ENCODE measurements around the gene CLN5.
"Not testable (repeated sequence)": the region's sequence is repeated elsewhere in the genome, so short reads cannot be mapped to it uniquely, and the experiment has no call there.

CLN5 gene

DNA sequence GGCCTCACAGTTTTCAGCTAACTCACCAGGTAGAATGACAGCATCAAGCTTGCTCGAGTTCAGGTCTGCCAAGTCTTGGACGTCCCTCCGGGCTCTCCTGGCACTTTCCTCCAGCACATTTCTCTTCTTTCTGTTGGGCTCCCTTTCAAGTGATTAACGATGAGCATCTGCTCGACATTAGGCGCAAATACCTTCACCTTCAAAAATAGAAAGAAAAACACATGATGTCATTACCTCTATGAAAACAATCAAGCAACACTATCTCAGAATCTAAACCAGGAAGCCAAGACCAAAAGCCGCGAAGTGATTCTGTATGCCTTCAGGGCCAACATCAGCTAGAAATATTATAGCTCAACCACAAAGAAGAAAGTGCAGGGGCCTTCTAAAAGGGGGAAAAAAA lies 15.4 kb upstream of the CLN5 start:
- DNase-seq: no peak

GRCh38 chr13:76976929-76977328 lies 15.0 kb upstream of the CLN5 start:
- DNase-seq: no peak

- peak; percentile 87 for DNase-seq
Observed at GRCh38 chr13:76980075-76980718, 11.7 kb upstream of the CLN5 start.

GRCh38 chr13:76982061-76982460 lies 9.8 kb upstream of the CLN5 start:
- DNase-seq: no peak

DNA sequence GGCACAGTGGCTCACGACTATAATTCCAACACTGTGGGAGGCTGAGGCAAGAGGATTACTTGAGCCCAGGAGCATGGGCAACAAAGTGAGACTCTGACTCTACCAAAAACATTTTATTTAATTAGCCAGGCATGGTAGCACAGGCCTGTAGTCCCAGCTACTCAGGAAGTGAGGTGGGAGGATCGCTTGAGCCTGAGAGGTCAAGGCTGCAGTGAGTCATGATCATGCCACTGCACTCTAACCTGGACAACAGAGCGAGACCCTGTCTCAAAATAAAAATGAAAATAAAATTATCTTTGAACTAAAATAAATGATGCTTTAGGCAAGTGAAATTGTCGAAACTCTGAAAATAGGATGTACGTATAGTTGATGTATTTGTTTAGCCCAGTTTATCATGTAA lies 8.2 kb upstream of the CLN5 start:
- DNase-seq: no peak

DNA sequence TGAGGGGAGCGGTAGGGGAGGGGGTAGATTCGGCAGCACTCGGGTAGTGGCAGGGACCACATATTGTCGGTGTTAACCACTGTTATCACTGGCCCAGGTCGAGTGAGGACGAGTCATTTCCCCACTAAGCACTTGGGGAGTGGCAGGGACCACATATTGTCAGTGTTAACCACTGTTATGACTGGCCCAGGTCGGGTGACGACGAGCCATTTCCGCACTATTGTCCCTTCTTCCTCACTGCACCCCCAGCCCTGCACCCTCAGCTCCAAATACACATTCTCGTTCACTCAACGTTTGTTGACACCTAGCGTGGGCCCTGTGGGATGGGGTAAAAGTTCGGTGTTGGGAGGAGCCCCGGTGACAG lies 467 bp upstream of the CLN5 start:
- DNase-seq: no peak

GRCh38 chr13:76992548-76993001 lies 694 bp downstream of the CLN5 start:
- DNase-seq: peak; percentile 39

- no peak for DNase-seq
Observed at GRCh38 chr13:76993021-76993420, 1.1 kb downstream of the CLN5 start.

DNA sequence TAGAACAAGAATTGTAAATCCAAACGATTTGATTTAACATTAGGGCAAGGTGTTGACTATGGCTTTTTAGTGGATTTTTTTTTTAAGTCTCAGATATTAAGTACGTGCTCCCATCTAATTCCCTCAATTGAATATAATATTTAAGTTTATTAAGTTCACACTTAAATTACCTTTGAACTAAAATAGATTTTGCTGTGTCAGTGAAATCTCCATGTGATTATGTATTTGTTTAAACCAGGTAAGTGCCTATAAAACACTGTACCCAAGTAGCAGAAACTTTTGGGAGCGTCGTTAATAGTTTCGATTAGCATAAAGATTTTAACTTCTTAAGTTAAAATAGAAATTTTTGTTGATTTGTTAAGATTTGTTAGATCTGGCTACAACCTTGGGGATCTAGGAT lies 1.6 kb downstream of the CLN5 start:
- DNase-seq: no peak

GRCh38 chr13:76994281-76994680 lies 2.4 kb downstream of the CLN5 start:
- DNase-seq: no peak

GRCh38 chr13:77000475-77000874 lies 8.6 kb downstream of the CLN5 start:
- no peak for DNase-seq

DNA sequence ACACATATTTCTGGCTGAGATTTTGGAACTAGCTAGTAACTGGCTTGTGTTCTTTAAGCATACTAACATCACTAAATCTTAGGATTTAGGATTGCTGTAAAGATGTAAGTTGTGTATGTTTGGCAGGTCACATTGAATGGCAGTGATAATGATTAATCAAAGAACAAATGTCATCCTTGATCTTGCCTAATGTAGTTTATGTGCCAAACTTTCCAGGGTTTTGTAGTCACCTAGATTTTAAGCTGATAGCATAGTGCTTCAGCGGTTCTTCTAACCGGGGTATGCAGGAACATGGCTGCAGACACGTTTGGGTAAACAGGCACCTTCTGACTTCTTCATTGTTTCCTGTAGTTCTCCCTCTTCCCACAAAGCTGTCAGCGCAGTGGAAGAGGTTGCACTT lies 9.7 kb downstream of the CLN5 start:
- no peak for DNase-seq

DNA sequence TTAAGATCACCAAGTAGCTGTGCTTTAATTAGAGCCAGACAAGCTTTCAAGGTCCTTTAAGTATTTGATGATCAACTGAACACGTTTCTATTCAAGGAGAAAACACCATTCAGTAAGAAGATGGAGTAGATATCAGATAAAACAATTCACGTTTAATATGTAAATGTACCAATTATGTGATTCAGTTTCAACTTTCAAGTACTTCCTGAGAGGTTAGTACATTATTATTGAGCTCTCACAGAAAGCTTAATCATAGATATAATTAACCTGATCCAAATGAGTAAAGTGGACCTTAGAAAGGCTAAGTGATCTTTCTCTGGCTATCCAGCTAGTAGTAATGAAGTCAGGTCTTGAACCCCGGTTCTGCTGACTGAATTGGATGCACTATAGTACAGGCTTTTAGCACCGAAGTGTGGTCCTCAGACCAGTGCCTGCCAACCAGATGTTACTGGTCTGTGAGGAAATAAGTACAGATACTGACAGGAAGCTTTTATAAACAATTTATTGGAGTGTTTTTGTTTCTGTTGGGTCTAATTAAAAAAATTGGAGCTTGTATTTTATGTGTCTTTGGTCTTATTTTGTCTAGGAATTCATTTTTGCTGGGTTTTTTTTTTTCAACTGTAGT lies 10.2 kb downstream of the CLN5 start:
- no peak for DNase-seq

DNA sequence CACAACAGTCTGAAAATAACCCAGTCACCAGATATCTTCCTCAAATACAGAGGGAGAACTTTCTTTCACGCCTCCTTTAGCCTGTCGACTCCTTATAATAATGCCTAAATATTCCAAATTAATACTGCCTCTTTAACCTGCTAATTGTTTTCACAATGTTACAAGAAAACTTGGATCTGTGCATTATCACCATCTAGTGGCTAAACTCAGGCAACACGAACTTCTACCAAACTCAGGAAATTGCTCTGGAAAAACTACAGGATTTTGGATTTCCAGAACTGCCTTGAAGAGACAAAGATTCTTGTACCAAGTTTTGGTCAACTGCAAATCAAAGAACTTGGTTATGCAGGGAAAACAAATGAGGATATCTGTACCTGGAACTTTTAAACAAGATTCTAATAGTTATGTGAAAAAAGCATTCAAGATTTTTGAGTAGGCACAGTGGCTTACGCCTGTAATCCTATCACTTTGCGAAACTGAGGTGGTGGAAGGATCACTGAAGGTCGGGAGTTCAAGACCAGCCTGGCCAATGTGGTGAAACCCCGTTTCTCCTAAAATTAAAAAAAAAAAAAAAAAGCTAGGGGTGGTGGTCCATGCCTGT lies 10.8 kb downstream of the CLN5 start:
- DNase-seq: no peak

- not testable (repeated sequence) for DNase-seq
Observed at GRCh38 chr13:77008337-77008736, 16.5 kb downstream of the CLN5 start.

- no peak for DNase-seq
Observed at GRCh38 chr13:77009011-77009410, 17.1 kb downstream of the CLN5 start.

- not testable (repeated sequence) for DNase-seq
Observed at GRCh38 chr13:77009719-77010118, 17.8 kb downstream of the CLN5 start.

- DNase-seq: no peak
Observed at GRCh38 chr13:77013853-77014542, 22.1 kb downstream of the CLN5 start.

- no peak for DNase-seq
Observed at GRCh38 chr13:77014906-77015685, 23.2 kb downstream of the CLN5 start.

DNA sequence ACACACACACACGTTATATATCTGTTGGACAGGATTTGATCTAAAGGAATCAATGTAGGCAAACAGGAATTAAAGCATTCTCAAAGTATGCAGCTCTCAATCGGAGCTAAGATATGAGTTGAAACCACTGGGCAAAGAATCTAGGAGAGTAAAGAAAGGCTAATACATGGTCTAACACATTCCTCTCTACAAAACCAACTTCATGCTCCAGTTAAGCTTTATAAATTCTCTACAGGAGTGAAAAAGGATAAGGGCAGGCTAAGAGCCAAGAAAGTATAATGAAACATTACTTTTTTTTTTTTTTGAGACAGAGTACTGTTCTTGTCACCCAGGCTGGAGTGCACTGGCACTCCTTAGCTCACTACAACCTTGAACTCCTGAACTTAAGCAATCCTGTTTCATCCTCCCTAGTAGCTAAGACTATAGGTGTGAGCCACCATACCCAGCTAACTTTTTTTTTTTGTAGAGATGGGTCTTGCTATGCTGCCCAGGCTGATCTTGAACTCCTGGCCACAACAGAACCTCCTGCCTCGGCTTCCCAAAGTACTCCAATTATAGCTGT lies 24.5 kb downstream of the CLN5 start:
- no peak for DNase-seq

- DNase-seq: no peak
Observed at GRCh38 chr13:77016888-77017623, 25.2 kb downstream of the CLN5 start.

- no peak for DNase-seq
Observed at GRCh38 chr13:77019756-77020155, 27.9 kb downstream of the CLN5 start.

All from femur (tissue), 1 donor.